ENCODE data around the gene GALNT2. TPM values are rescaled to one million over a fixed set of nuclear protein-coding genes. Genes with fewer than 3 reads are reported as not detected.

Gene GALNT2
- total and polyA plus RNA-seq, 2 of the 13 experiments (the other 11 are each of a cell fraction or from before 2014, with no cell fraction given), result 39.3 to 39.6 TPM

GRCh38 chr1:230066466-230067404 lies at the start of gene GALNT2 (continued):
- TF ChIP-seq, protein P1, sequence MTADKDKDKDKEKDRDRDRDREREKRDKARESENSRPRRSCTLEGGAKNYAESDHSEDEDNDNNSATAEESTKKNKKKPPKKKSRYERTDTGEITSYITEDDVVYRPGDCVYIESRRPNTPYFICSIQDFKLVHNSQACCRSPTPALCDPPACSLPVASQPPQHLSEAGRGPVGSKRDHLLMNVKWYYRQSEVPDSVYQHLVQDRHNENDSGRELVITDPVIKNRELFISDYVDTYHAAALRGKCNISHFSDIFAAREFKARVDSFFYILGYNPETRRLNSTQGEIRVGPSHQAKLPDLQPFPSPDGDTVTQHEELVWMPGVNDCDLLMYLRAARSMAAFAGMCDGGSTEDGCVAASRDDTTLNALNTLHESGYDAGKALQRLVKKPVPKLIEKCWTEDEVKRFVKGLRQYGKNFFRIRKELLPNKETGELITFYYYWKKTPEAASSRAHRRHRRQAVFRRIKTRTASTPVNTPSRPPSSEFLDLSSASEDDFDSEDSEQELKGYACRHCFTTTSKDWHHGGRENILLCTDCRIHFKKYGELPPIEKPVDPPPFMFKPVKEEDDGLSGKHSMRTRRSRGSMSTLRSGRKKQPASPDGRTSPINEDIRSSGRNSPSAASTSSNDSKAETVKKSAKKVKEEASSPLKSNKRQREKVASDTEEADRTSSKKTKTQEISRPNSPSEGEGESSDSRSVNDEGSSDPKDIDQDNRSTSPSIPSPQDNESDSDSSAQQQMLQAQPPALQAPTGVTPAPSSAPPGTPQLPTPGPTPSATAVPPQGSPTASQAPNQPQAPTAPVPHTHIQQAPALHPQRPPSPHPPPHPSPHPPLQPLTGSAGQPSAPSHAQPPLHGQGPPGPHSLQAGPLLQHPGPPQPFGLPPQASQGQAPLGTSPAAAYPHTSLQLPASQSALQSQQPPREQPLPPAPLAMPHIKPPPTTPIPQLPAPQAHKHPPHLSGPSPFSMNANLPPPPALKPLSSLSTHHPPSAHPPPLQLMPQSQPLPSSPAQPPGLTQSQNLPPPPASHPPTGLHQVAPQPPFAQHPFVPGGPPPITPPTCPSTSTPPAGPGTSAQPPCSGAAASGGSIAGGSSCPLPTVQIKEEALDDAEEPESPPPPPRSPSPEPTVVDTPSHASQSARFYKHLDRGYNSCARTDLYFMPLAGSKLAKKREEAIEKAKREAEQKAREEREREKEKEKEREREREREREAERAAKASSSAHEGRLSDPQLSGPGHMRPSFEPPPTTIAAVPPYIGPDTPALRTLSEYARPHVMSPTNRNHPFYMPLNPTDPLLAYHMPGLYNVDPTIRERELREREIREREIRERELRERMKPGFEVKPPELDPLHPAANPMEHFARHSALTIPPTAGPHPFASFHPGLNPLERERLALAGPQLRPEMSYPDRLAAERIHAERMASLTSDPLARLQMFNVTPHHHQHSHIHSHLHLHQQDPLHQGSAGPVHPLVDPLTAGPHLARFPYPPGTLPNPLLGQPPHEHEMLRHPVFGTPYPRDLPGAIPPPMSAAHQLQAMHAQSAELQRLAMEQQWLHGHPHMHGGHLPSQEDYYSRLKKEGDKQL (CRISPR knock-in tag; IDR thresholded peaks at IDR 0.05; ENCODE audit: low read depth), result no peak
- no peak for TF ChIP-seq GFI1 (CRISPR knock-in tag; IDR thresholded peaks at IDR 0.05; ENCODE audit: borderline replicate concordance)
- no peak for TF ChIP-seq ZNF513 (CRISPR knock-in tag; conservative IDR thresholded peaks at IDR 0.05)
- no peak for TF ChIP-seq NCOA5 (CRISPR knock-in tag; IDR thresholded peaks at IDR 0.05)
- no peak; the same call in 1 of the 2 replicates for TF ChIP-seq HCFC1 (IDR thresholded peaks at IDR 0.05; ENCODE audit: low read depth, low read length)
- TF ChIP-seq MXI1 (IDR thresholded peaks at IDR 0.05; ENCODE audit: borderline replicate concordance, low read depth, low read length), result peak; percentile 88; the same call in 1 of the 3 replicates
- TF ChIP-seq, protein P2, sequence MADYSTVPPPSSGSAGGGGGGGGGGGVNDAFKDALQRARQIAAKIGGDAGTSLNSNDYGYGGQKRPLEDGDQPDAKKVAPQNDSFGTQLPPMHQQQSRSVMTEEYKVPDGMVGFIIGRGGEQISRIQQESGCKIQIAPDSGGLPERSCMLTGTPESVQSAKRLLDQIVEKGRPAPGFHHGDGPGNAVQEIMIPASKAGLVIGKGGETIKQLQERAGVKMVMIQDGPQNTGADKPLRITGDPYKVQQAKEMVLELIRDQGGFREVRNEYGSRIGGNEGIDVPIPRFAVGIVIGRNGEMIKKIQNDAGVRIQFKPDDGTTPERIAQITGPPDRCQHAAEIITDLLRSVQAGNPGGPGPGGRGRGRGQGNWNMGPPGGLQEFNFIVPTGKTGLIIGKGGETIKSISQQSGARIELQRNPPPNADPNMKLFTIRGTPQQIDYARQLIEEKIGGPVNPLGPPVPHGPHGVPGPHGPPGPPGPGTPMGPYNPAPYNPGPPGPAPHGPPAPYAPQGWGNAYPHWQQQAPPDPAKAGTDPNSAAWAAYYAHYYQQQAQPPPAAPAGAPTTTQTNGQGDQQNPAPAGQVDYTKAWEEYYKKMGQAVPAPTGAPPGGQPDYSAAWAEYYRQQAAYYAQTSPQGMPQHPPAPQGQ (CRISPR knock-in tag; IDR thresholded peaks at IDR 0.05; ENCODE audit: borderline replicate concordance), result no peak
- TF ChIP-seq ZNF660 (CRISPR knock-in tag; IDR thresholded peaks at IDR 0.05; ENCODE audit: borderline replicate concordance, low read depth), result no peak
- no peak for TF ChIP-seq ZNF10 (CRISPR knock-in tag; IDR thresholded peaks at IDR 0.05; ENCODE audit: borderline replicate concordance, low read depth)

All from HepG2 (cell line).